Measurements from ENCODE around the gene MAGI2. TPM values are rescaled to one million over a fixed set of nuclear protein-coding genes. Genes with fewer than 3 reads are reported as not detected.

The MAGI2 gene
- total RNA-seq, 1 experiment from 2014 or later: 0.22 TPM

- Histone ChIP-seq H3K36me3 (ENCODE audit: control insufficient read depth in 1 of 2, insufficient read depth in 2 of 2, low read length in 2 of 2) (no peaks in the 10 kb centered on the region), H3K4me1 (ENCODE audit: control insufficient read depth in 1 of 2, insufficient read depth in 2 of 2, low read length in 2 of 2) (no peaks in the 10 kb centered on the region), H3K9me3 (ENCODE audit: control insufficient read depth in 1 of 2, insufficient read depth in 1 of 2, low read depth in 1 of 2, low read length in 2 of 2) (no peaks in the 10 kb centered on the region), H3K79me2 (ENCODE audit: insufficient read depth, low read length) (no peaks in the 10 kb centered on the region), H3K9ac (ENCODE audit: low read length) (no peak overlapping the region), H2AFZ (ENCODE audit: low read depth, low read length, poor library complexity, severe bottlenecking) (no peak overlapping the region), H3K9me2 (ENCODE audit: insufficient read depth) (no peaks in the 10 kb centered on the region), H3K27ac (ENCODE audit: low read depth, low read length) (no peak overlapping the region), H4K20me1 (ENCODE audit: insufficient read depth) (no peaks in the 10 kb centered on the region), H3K27me3 (ENCODE audit: insufficient read depth, low read length) (peaks cover 76% of the 10 kb centered on the region), H3K4me2 (ENCODE audit: low read length) (no peak overlapping the region), H3K4me3 (replicated peaks in 1 of 2; ENCODE audit: low read depth in 1 of 2, low read length in 2 of 2) (no peak overlapping the region)
- TF ChIP-seq ZBTB33 (IDR thresholded peaks at IDR 0.05; ENCODE audit: extremely low read depth, insufficient replicate concordance, low read length) (no peak), SIN3A (IDR thresholded peaks at IDR 0.05; ENCODE audit: low read depth) (no peak), CBX3 (IDR thresholded peaks at IDR 0.05; ENCODE audit: low read depth) (no peak), ZFX (IDR thresholded peaks at IDR 0.05) (no peak), EGR1 (IDR thresholded peaks at IDR 0.05; ENCODE audit: low read depth) (no peak), SRF (IDR thresholded peaks at IDR 0.05; ENCODE audit: low read depth) (no peak), YY1 (IDR thresholded peaks at IDR 0.05; ENCODE audit: extremely low read depth, insufficient replicate concordance, low read depth, low read length) (no peak), ZNF274 (IDR thresholded peaks at IDR 0.05; ENCODE audit: low read depth, low read length) (no peak), REST (IDR thresholded peaks at IDR 0.05; ENCODE audit: low read depth) (no peak), CEBPB (IDR thresholded peaks at IDR 0.05; ENCODE audit: low read depth) (no peak), ELF1 (IDR thresholded peaks at IDR 0.05; ENCODE audit: borderline replicate concordance, low read depth) (no peak), POLR2A (IDR thresholded peaks at IDR 0.05; ENCODE audit: borderline replicate concordance, extremely low read depth, insufficient read depth, insufficient read length) (no peak), SP1 (IDR thresholded peaks at IDR 0.05; ENCODE audit: low read depth) (no peak), EZH2phosphoT487 (IDR thresholded peaks at IDR 0.05; ENCODE audit: borderline replicate concordance) (no peak), TCF7L2 (IDR thresholded peaks at IDR 0.05; ENCODE audit: borderline replicate concordance, extremely low read depth, insufficient read depth, insufficient read length) (no peak), ATF3 (IDR thresholded peaks at IDR 0.05) (no peak), EZH2 (IDR thresholded peaks at IDR 0.05) (no peak), POLR2AphosphoS5 (IDR thresholded peaks at IDR 0.05; ENCODE audit: low read depth, low read length) (no peak), JUND (IDR thresholded peaks at IDR 0.05) (no peak)
- RAD21 ChIA-PET (ENCODE audit: low non-redundant PET in 1 of 2, low total read pairs in 2 of 2, uncharacterized antibody in 2 of 2, unreplicated experiment in 2 of 2): no interaction called here
- POLR2A ChIA-PET: no interaction called here
- CTCF ChIA-PET: no interaction called here
- intact Hi-C loops (cut with micrococcal nuclease): no loop called here
- BruUV-seq (replicated peaks): no TSS peak
- no peak for DNase-seq (ENCODE audit: low read depth, low spot score)
- ATAC-seq: no peak
Observed at GRCh38 chr7:78170815-78171214, 1282.7 kb downstream of the MAGI2 start.
